Activated CD8-positive, alpha-beta T cell treated with anti-CD3 and anti-CD28 coated beads for 36 hours (primary cell): ENCODE measurements around the gene TMSB15B. TPM values are rescaled to one million over a fixed set of nuclear protein-coding genes. Genes with fewer than 3 reads are reported as not detected.
"Not testable (repeated sequence)": the region's sequence is repeated elsewhere in the genome, so short reads cannot be mapped to it uniquely, and the experiment has no call there.

Source experiments
- ATAC-seq: fragments of 200-7000 bp; cut with Tn5 transposase; one replicate; pipeline ENCODE4 v1.10.0; 2021; ENCODE audit warnings: mild to moderate bottlenecking, moderate library complexity
- CTCF ChIA-PET: fragments of 350-600 bp; sonication (Branson Sonifier 250); formaldehyde crosslinking; loops from one replicate; lab custom pipeline; 2021; ENCODE audit warnings: antibody characterized with exemption; lab: Charles Lee
- POLR2A ChIA-PET: fragments of 350-600 bp; sonication (Branson Sonifier 250); formaldehyde crosslinking; loops from one replicate; lab custom pipeline; 2021; ENCODE audit warnings: antibody characterized with exemption; lab: Charles Lee
- DNase-seq: peaks from one replicate; pipeline ENCODE4 v3.0.0-alpha.2; 2020
- H3K27ac Mint-ChIP-seq: one replicate; pipeline ENCODE4 v1.8.0; 2021; ENCODE audit warnings: mild to moderate bottlenecking, mixed read lengths
- H3K27me3 Mint-ChIP-seq: one replicate; pipeline ENCODE4 v1.8.0; 2021; ENCODE audit warnings: mixed read lengths
- H3K36me3 Mint-ChIP-seq: one replicate; pipeline ENCODE4 v1.8.0; 2021; ENCODE audit warnings: low read depth, mixed read lengths
- H3K4me1 Mint-ChIP-seq: one replicate; pipeline ENCODE4 v1.8.0; 2021; ENCODE audit warnings: low read depth, mixed read lengths
- H3K4me3 Mint-ChIP-seq: one replicate; pipeline ENCODE4 v1.8.0; 2021; ENCODE audit warnings: mild to moderate bottlenecking, moderate library complexity, mixed read lengths
- H3K9me3 Mint-ChIP-seq: one replicate; pipeline ENCODE4 v1.8.0; 2021; ENCODE audit warnings: mixed read lengths
- CTCF ChIP-seq: fragments of 200-600 bp; IDR thresholded peaks from one replicate; pipeline ENCODE4 v1.8.0; 2022; ENCODE audit warnings: antibody characterized with exemption, mild to moderate bottlenecking
- intact Hi-C: fragments of 100-400 bp; cut with micrococcal nuclease; formaldehyde crosslinking; loops from one replicate; pipeline ENCODE4 v1.10.0; 2022
- total RNA-seq, 2 experiments: library from RNA; stranded (reverse); gene quantifications; one replicate each; pipeline ENCODE4 v1.2.3, GENCODE V29; 2021

The TMSB15B gene
- total RNA-seq, 2 experiments from 2014 or later: 6.7 to 7.2 TPM

- ChIA-PET CTCF (no interaction called here), POLR2A (no interaction called here)
- ATAC-seq (no peak), DNase-seq (no peak)
- Mint-ChIP-seq H3K4me3 (no peak overlapping the region), H3K27ac (no peak overlapping the region), H3K36me3 (no peaks in the 10 kb centered on the region), H3K9me3 (no peaks in the 10 kb centered on the region), H3K27me3 (no peaks in the 10 kb centered on the region), H3K4me1 (peaks cover 3% of the 10 kb centered on the region)
- intact Hi-C loops: no loop called here
- no peak for TF ChIP-seq CTCF
Observed at GRCh38 chrX:103949506-103949905, 12.9 kb upstream of the TMSB15B start.

- H3K27ac Mint-ChIP-seq: no peak overlapping the region
- no peaks in the 10 kb centered on the region for H3K27me3 Mint-ChIP-seq
- no peak for TF ChIP-seq CTCF
- no peaks in the 10 kb centered on the region for H3K4me1 Mint-ChIP-seq
- DNase-seq: no peak
- intact Hi-C loops: no loop called here
- CTCF ChIA-PET: no interaction called here
- ATAC-seq: no peak
- H3K9me3 Mint-ChIP-seq: no peaks in the 10 kb centered on the region
- no peak overlapping the region for H3K4me3 Mint-ChIP-seq
- POLR2A ChIA-PET: no interaction called here
- H3K36me3 Mint-ChIP-seq: no peaks in the 10 kb centered on the region
Observed at GRCh38 chrX:103953353-103953752, 9.1 kb upstream of the TMSB15B start.

GRCh38 chrX:103954259-103954658 is 8.2 kb upstream of the TMSB15B start:
- DNase-seq (no peak), ATAC-seq (no peak)
- Mint-ChIP-seq H3K9me3 (no peaks in the 10 kb centered on the region), H3K27me3 (no peaks in the 10 kb centered on the region), H3K4me3 (no peak overlapping the region), H3K27ac (no peak overlapping the region), H3K36me3 (no peaks in the 10 kb centered on the region), H3K4me1 (no peaks in the 10 kb centered on the region)
- ChIA-PET CTCF (interaction anchor here (1.2 kb wide), 1 partner anchor 37 kb away, joined by 3 read pairs; no protein-coding TSS in a partner anchor), POLR2A (no interaction called here)
- intact Hi-C loops: no loop called here
- no peak for TF ChIP-seq CTCF

GRCh38 chrX:103960599-103960998 is 1.8 kb upstream of the TMSB15B start:
- H3K4me3 Mint-ChIP-seq, DNase-seq, CTCF ChIA-PET, H3K4me1 Mint-ChIP-seq, H3K36me3 Mint-ChIP-seq, H3K27me3 Mint-ChIP-seq, H3K9me3 Mint-ChIP-seq, H3K27ac Mint-ChIP-seq, intact Hi-C loops, POLR2A ChIA-PET, ATAC-seq: not testable (repeated sequence)

GRCh38 chrX:103983508-103983907 is 21.1 kb downstream of the TMSB15B start:
- H3K4me1 Mint-ChIP-seq, H3K9me3 Mint-ChIP-seq, H3K27ac Mint-ChIP-seq, H3K27me3 Mint-ChIP-seq, ATAC-seq, intact Hi-C loops, POLR2A ChIA-PET, H3K4me3 Mint-ChIP-seq, CTCF ChIA-PET, H3K36me3 Mint-ChIP-seq, DNase-seq: not testable (repeated sequence)

- Mint-ChIP-seq H3K27me3 (no peaks in the 10 kb centered on the region), H3K4me1 (no peaks in the 10 kb centered on the region), H3K4me3 (no peak overlapping the region), H3K36me3 (no peaks in the 10 kb centered on the region), H3K9me3 (no peaks in the 10 kb centered on the region), H3K27ac (no peak overlapping the region)
- intact Hi-C loops: no loop called here
- ChIA-PET POLR2A (no interaction called here), CTCF (no interaction called here)
- DNase-seq (no peak), ATAC-seq (no peak)
- TF ChIP-seq CTCF: no peak
Observed at GRCh38 chrX:103999234-103999633, 36.8 kb downstream of the TMSB15B start.
